HepG2 (cell line): ENCODE results near the gene IMPDH1. TPM values are rescaled to one million over a fixed set of nuclear protein-coding genes. Genes with fewer than 3 reads are reported as not detected.

Source experiments
- ATAC-seq: fragments of 200-7000 bp; cut with Tn5 transposase; 3 replicates; pipeline ENCODE4 v1.9.1; 2020; ENCODE audit warnings: mild to moderate bottlenecking, moderate library complexity
- BruUV-seq: library from RNA; stranded (reverse); fragments of 400-500 nt; replicated peaks from 2 replicates; lab custom pipeline; 2021; lab: Mats Ljungman, UMichigan
- CTCF ChIA-PET: fragments of 300-600 bp; formaldehyde crosslinking; extraction: SDS; loops from one replicate; lab custom pipeline; 2021; ENCODE audit warnings: low total read pairs, inconsistent platforms, low intra/inter-chr PET ratio; lab: Yijun Ruan, JAX
- POLR2A ChIA-PET: fragments of 350-600 bp; sonication (Branson Sonifier 250); formaldehyde crosslinking; loops from one replicate; lab custom pipeline; 2020; ENCODE audit warnings: antibody characterized with exemption, inconsistent platforms; lab: Yijun Ruan, JAX
- DNase-seq: peaks from one replicate; pipeline ENCODE4 v3.0.0-alpha.2; 2015; ENCODE audit warnings: low spot score
- FAIRE-seq: peaks from 3 replicates; lab custom pipeline; 2011; peaks lifted over from hg19 to GRCh38; lab: Jason Lieb, UNC
- H2AFZ ChIP-seq: one replicate; pipeline ENCODE4 v1.6.1; 2011; ENCODE audit warnings: low read length, inconsistent platforms
- H3K27ac ChIP-seq: fragments of 300-600 bp; 3 replicates; pipeline ENCODE4 v1.8.0; 2011; ENCODE audit warnings: mixed run types, mild to moderate bottlenecking, mixed read lengths, low read length, inconsistent platforms; ENCODE audit not compliant: insufficient read depth; ENCODE audit errors: extremely low read length
- H3K27me3 ChIP-seq, 2 experiments: fragments of 200-600 bp in 1 of 2; 2 replicates in 1 of 2; 3 replicates in 1 of 2; pipeline versions ENCODE4 v1.6.0 to v1.8.0; 2011; ENCODE audit warnings: low read length in 2 of 2, mild to moderate bottlenecking in 2 of 2, moderate library complexity in 2 of 2, inconsistent platforms in 1 of 2; ENCODE audit not compliant: insufficient read depth in 2 of 2, control insufficient read depth in 1 of 2
- H3K36me3 ChIP-seq, 2 experiments: fragments of 200-600 bp in 1 of 2; replicated peaks in 1 of 2; 2 replicates in 1 of 2; 3 replicates in 1 of 2; pipeline versions ENCODE4 v1.5.1 to v1.8.0; 2011; ENCODE audit warnings: low read length in 2 of 2, inconsistent platforms in 1 of 2; ENCODE audit not compliant: insufficient read depth in 2 of 2, control insufficient read depth in 1 of 2
- H3K4me1 ChIP-seq: 2 replicates; pipeline ENCODE4 v1.5.1; 2012; ENCODE audit warnings: low read length, inconsistent platforms; ENCODE audit not compliant: insufficient read depth
- H3K4me2 ChIP-seq: 2 replicates; pipeline ENCODE4 v1.6.0; 2011; ENCODE audit warnings: low read depth, low read length, inconsistent platforms
- H3K4me3 ChIP-seq, 3 experiments: fragments of 200-600 bp in 1 of 3; sonication (generic), shearing (Covaris generic) in 1 of 3; replicated peaks in 1 of 3; 2 replicates each; pipeline ENCODE4 v1.5.1; 2011 to 2016; ENCODE audit warnings: low read length in 3 of 3, inconsistent platforms in 2 of 3, low read depth in 2 of 3, mild to moderate bottlenecking in 2 of 3, control low read depth in 1 of 3, mixed read lengths in 1 of 3; ENCODE audit not compliant: insufficient read depth in 1 of 3
- H3K79me2 ChIP-seq: one replicate; pipeline ENCODE4 v1.6.1; 2011; ENCODE audit warnings: low read length, inconsistent platforms; ENCODE audit not compliant: insufficient read depth
- H3K9ac ChIP-seq: 2 replicates; pipeline ENCODE4 v1.6.0; 2011; ENCODE audit warnings: mild to moderate bottlenecking, low read depth, low read length, inconsistent platforms; ENCODE audit not compliant: insufficient read depth
- H3K9me3 ChIP-seq: 2 replicates; pipeline ENCODE4 v1.5.1; 2012; ENCODE audit warnings: mild to moderate bottlenecking, low read length
- H4K20me1 ChIP-seq: 2 replicates; pipeline ENCODE4 v1.6.0; 2011; ENCODE audit warnings: inconsistent platforms, mild to moderate bottlenecking, low read length, moderate library complexity; ENCODE audit not compliant: insufficient read depth
- CBFB ChIP-seq: sonication (generic); formaldehyde crosslinking; IDR thresholded peaks from 2 replicates; pipeline ENCODE4 v1.4.0; 2020; ENCODE audit warnings: missing genetic modification reagents
- ELF1 ChIP-seq: sonication (generic); formaldehyde crosslinking; IDR thresholded peaks from 2 replicates; pipeline ENCODE4 v1.4.0; 2020; ENCODE audit warnings: missing genetic modification reagents
- FOSL1 ChIP-seq: sonication (generic); formaldehyde crosslinking; IDR thresholded peaks from 2 replicates; pipeline ENCODE4 v1.9.0; 2021; ENCODE audit warnings: missing genetic modification reagents, borderline replicate concordance
- GPN1 ChIP-seq: sonication (generic); formaldehyde crosslinking; IDR thresholded peaks from 2 replicates; pipeline ENCODE4 v1.5.1; 2020; ENCODE audit warnings: missing genetic modification reagents, borderline replicate concordance
- KDM5A ChIP-seq: fragments of 200-600 bp; sonication (generic); IDR thresholded peaks from 2 replicates; pipeline ENCODE4 v1.7.0; 2018; ENCODE audit warnings: antibody characterized with exemption, mild to moderate bottlenecking, low read length, borderline replicate concordance
- NKX3-1 ChIP-seq: sonication (generic); formaldehyde crosslinking; IDR thresholded peaks from 2 replicates; pipeline ENCODE4 v1.5.0; 2020; ENCODE audit warnings: missing genetic modification reagents
- PAWR ChIP-seq: sonication (generic); formaldehyde crosslinking; IDR thresholded peaks from 2 replicates; pipeline ENCODE4 v1.4.0; 2020; ENCODE audit warnings: missing genetic modification reagents, mild to moderate bottlenecking, borderline replicate concordance
- RFX1 ChIP-seq: fragments of 450-650 bp; IDR thresholded peaks from 2 replicates; pipeline ENCODE4 v1.6.1; 2017
- RFX3 ChIP-seq: IDR thresholded peaks from 2 replicates; pipeline ENCODE4 v1.6.1; 2016; ENCODE audit warnings: missing biosample characterization, missing genetic modification reagents
- YEATS2 ChIP-seq: sonication (generic); formaldehyde crosslinking; IDR thresholded peaks from 2 replicates; pipeline ENCODE4 v1.4.0; 2020; ENCODE audit warnings: missing genetic modification reagents, borderline replicate concordance
- ZBTB3 ChIP-seq: sonication (generic); formaldehyde crosslinking; IDR thresholded peaks from 2 replicates; pipeline ENCODE4 v1.4.0; 2020; ENCODE audit warnings: low read depth, mild to moderate bottlenecking, moderate library complexity, missing genetic modification reagents, borderline replicate concordance
- ZC3H13 ChIP-seq: sonication (generic); formaldehyde crosslinking; IDR thresholded peaks from 2 replicates; pipeline ENCODE4 v1.8.1; 2023; ENCODE audit warnings: mild to moderate bottlenecking, missing genetic modification reagents, moderate library complexity
- ZFP36L2 ChIP-seq: sonication (generic); formaldehyde crosslinking; IDR thresholded peaks from 2 replicates; pipeline ENCODE4 v1.4.0; 2020; ENCODE audit warnings: missing genetic modification reagents
- ZFYVE20 ChIP-seq: sonication (generic); formaldehyde crosslinking; IDR thresholded peaks from 2 replicates; pipeline ENCODE4 v1.8.0; 2023; ENCODE audit warnings: low read depth, mild to moderate bottlenecking, moderate library complexity, missing genetic modification reagents, borderline replicate concordance
- ZNF614 ChIP-seq: IDR thresholded peaks from 2 replicates; pipeline ENCODE4 v1.6.1; 2018; ENCODE audit warnings: missing biosample characterization, missing genetic modification reagents, inconsistent platforms, borderline replicate concordance
- ZNF629 ChIP-seq: sonication (generic); formaldehyde crosslinking; conservative IDR thresholded peaks from 2 replicates; pipeline ENCODE4 v1.5.0; 2020; ENCODE audit warnings: missing genetic modification reagents
- ZNF652 ChIP-seq: IDR thresholded peaks from 2 replicates; pipeline ENCODE4 v1.6.1; 2016; ENCODE audit warnings: low read depth, borderline replicate concordance
- WGBS: methylation state at CpG from one replicate; pipeline ENCODE4 v1.1.6; 2017; ENCODE audit warnings: low lambda C conversion rate; 5-methylcytosine and 5-hydroxymethylcytosine counted together
- in situ Hi-C: cut with HindIII; loops from 2 replicates; pipeline ENCODE4 v1.10.0; 2017; ENCODE audit warnings: low pct_unique_long_range_greater_than_20kb; ENCODE audit not compliant: extremely low pct_ligation_motif_present
- intact Hi-C: fragments of 100-400 bp; cut with micrococcal nuclease; formaldehyde crosslinking; loops from one replicate; pipeline ENCODE4 v1.10.0; 2022; ENCODE audit not compliant: unreplicated experiment
- polyA plus RNA-seq, 8 experiments: library from polyadenylated mRNA; depleted of rRNA in 3 of 8; stranded (reverse) in 7 of 8; unstranded in 1 of 8; fragments of >200 nt; fragmentation: Illumina TruSeq in 4 of 8; extraction: Trizol in 4 of 8; gene quantifications; 2 replicates each; pipeline versions ENCODE4 v1.2.1 to v1.2.3, GENCODE V29; 2011 to 2016; ENCODE audit warnings: low read depth in 4 of 8, missing spikeins in 1 of 8, mixed read lengths in 1 of 8; ENCODE audit not compliant: insufficient read depth in 1 of 8
- total RNA-seq, 5 experiments: library from RNA; depleted of rRNA; stranded (reverse); fragments of >200 nt; fragmentation: Illumina TruSeq; extraction: Trizol; gene quantifications; 2 replicates each; pipeline ENCODE4 v1.2.3, GENCODE V29; 2016; ENCODE audit warnings: low read depth in 1 of 5
- TF ChIP-seq, protein P1 (sequence below): sonication (generic); formaldehyde crosslinking; IDR thresholded peaks from 2 replicates; pipeline ENCODE4 v1.5.0; 2020; ENCODE audit warnings: mild to moderate bottlenecking, low read depth, missing genetic modification reagents, borderline replicate concordance
- TF ChIP-seq, protein P2 (sequence below): sonication (generic); formaldehyde crosslinking; IDR thresholded peaks from 2 replicates; pipeline ENCODE4 v1.4.0; 2020; ENCODE audit warnings: mild to moderate bottlenecking, missing genetic modification reagents
- TF ChIP-seq, protein P3 (sequence below): sonication (generic); formaldehyde crosslinking; IDR thresholded peaks from 2 replicates; pipeline ENCODE4 v1.8.1; 2023; ENCODE audit warnings: mild to moderate bottlenecking, inconsistent platforms, moderate library complexity, missing genetic modification reagents, borderline replicate concordance

The IMPDH1 gene
- total and polyA plus RNA-seq, 2 of the 13 experiments (the other 11 are each of a cell fraction or from before 2014, with no cell fraction given): 22.8 to 34.0 TPM

DNA sequence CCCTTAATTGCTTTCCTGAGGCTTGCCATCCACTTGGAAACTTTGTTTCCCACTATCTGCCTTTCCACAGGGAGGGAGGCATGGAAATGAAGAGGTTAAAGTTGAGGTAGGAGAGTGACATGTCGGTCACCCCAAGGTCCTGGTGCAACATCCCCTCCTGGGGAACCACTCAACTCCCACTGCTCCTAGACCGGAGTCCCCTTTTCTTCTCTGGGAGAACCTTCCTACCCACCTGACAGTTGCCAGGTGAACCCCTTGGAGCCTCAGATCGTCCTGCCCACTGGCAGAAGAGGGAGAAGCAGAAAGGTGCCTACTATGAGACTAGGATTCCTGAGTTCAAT lies 21.7 kb downstream of the IMPDH1 start (continued):
- TF ChIP-seq, protein P1, sequence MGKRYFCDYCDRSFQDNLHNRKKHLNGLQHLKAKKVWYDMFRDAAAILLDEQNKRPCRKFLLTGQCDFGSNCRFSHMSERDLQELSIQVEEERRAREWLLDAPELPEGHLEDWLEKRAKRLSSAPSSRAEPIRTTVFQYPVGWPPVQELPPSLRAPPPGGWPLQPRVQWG: no peak
- TF ChIP-seq ZC3H13: no peak
- no peak for TF ChIP-seq PAWR
- TF ChIP-seq YEATS2 (CRISPR knock-in tag): no peak

DNA sequence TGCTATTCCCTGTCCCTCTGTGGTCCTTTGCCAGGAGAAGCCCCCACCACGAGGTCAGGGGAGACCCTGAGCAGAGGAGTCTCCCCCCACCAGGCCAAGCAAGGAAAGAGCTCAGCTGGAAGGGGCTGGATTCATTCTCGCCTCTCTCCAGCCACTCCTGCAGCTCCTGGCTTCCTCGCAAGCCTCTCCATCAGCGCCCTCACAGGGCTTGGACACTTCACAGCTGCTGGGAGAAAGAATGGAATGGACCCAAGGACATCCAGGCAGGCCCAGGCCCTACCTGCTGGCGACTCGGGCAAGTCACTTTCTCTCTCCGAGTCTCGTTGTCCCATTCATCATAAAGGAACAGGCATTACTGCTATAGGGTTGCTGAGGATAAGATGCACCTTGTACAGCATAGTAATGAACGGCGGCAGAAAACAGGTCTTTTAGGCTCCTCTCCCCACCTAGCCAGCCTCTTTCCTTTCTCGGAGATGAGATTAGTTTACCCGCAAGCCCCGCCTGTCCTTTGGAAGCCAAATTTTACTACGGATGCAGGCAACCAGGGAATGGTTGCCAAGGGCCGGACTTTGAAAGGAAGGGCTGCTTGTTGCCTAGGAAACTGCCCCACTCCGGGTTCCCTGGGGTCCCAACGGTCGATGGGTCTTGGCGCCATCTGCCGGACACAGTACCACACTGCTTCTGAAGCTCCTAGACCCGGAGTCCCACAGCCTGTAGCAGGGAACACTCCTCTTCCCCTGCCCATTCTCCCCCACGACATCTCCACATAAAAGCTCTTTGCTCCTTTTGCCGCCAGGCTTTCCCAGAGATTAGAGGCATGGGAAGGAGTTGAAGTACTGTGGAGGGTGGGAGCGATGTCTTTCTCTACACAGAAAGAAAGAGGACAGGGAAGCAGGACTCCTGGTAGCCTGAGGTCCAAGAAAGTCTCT lies 22.3 kb downstream of the IMPDH1 start:
- ATAC-seq: peak; percentile 87
- ChIA-PET CTCF (interaction anchor here (1.0 to 1.6 kb wide), 3 partner anchors 22 to 40 kb away, joined by 3 to 56 read pairs (median 8); partner anchors contain the start of gene IMPDH1), POLR2A (interaction anchor here (0.9 to 1.0 kb wide), 2 partner anchors 10 to 40 kb away, joined by 3 to 4 read pairs; no protein-coding TSS in a partner anchor)
- Histone ChIP-seq H4K20me1 (no peaks in the 10 kb centered on the region), H3K36me3 (no peaks in the 10 kb centered on the region; a peak in 1 of 5 replicates), H3K27me3 (0 out of 5 replicates have a peak, but pooled peaks cover 1 to 5% of the 10 kb centered on the region in 2 experiments), H3K4me1 (peaks cover 21% of the 10 kb centered on the region; the same call in 1 of the 2 replicates), H2AFZ (no peak overlapping the region), H3K79me2 (no peaks in the 10 kb centered on the region), H3K27ac (no peak overlapping the region), H3K9me3 (no peaks in the 10 kb centered on the region), H3K4me2 (no peak overlapping the region), H3K9ac (no peak overlapping the region), H3K4me3 (no peak overlapping the region)
- intact Hi-C loops: loop anchor here (1.0 kb wide), 1 partner anchor 40 kb away; no protein-coding TSS in a partner anchor
- 11% methylated on average over 20 of the region's 24 CpGs for WGBS
- FAIRE-seq: peak; percentile 77
- in situ Hi-C loops: no loop called here
- DNase-seq: peak; percentile 68
- no TSS peak for BruUV-seq
- TF ChIP-seq RFX1 (peak; percentile 71), ZNF614 (CRISPR knock-in tag) (no peak), ZNF652 (CRISPR knock-in tag) (no peak), GPN1 (no peak), KDM5A (no peak), ZFYVE20 (no peak), ZBTB3 (CRISPR knock-in tag) (no peak), RFX3 (CRISPR knock-in tag) (peak; percentile 78), CBFB (no peak), ELF1 (CRISPR knock-in tag) (no peak), ZNF629 (no peak), FOSL1 (no peak), NKX3-1 (CRISPR knock-in tag) (no peak), ZFP36L2 (CRISPR knock-in tag) (no peak)
- TF ChIP-seq, protein P2, sequence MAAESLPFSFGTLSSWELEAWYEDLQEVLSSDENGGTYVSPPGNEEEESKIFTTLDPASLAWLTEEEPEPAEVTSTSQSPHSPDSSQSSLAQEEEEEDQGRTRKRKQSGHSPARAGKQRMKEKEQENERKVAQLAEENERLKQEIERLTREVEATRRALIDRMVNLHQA: no peak
- TF ChIP-seq, protein P3, sequence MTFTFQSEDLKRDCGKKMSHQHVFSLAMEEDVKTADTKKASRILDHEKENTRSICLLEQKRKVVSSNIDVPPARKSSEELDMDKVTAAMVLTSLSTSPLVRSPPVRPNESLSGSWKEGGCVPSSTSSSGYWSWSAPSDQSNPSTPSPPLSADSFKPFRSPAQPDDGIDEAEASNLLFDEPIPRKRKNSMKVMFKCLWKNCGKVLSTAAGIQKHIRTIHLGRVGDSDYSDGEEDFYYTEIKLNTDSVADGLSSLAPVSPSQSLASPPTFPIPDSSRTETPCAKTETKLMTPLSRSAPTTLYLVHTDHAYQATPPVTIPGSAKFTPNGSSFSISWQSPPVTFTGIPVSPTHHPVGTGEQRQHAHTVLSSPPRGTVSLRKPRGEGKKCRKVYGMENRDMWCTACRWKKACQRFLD (CRISPR knock-in tag): no peak
